GM18519 (cell line): ENCODE data around the gene SPECC1.
"Not testable (repeated sequence)": the region's sequence is repeated elsewhere in the genome, so short reads cannot be mapped to it uniquely, and the experiment has no call there.

ENCODE experiments used
- ATAC-seq: cut with Tn5 transposase; IDR thresholded peaks from one replicate; pipeline ENCODE4 v1.9.1; 2021; ENCODE audit warnings: mild to moderate bottlenecking, moderate library complexity; ENCODE audit not compliant: unreplicated experiment, low FRiP score

Gene SPECC1

GRCh38 chr17:20226814-20227482 lies 217.8 kb downstream of the SPECC1 start:
- ATAC-seq: no peak

GRCh38 chr17:20227720-20228370 lies 218.7 kb downstream of the SPECC1 start:
- not testable (repeated sequence) for ATAC-seq

- ATAC-seq: no peak
Measured at GRCh38 chr17:20228410-20228809, 219.3 kb downstream of the SPECC1 start.

GRCh38 chr17:20228860-20229259 lies 219.7 kb downstream of the SPECC1 start:
- no peak for ATAC-seq

GRCh38 chr17:20230924-20231323 lies 221.8 kb downstream of the SPECC1 start:
- no peak for ATAC-seq

GRCh38 chr17:20232611-20233010 lies 223.5 kb downstream of the SPECC1 start:
- no peak for ATAC-seq

- no peak for ATAC-seq
Measured at GRCh38 chr17:20234276-20234675, 225.1 kb downstream of the SPECC1 start.

- no peak for ATAC-seq
Measured at GRCh38 chr17:20235747-20236146, 226.6 kb downstream of the SPECC1 start.

GRCh38 chr17:20236578-20237227 lies 227.5 kb downstream of the SPECC1 start:
- ATAC-seq: no peak

GRCh38 chr17:20239776-20240175 lies 230.6 kb downstream of the SPECC1 start:
- ATAC-seq: not testable (repeated sequence)

GRCh38 chr17:20241855-20242254 lies 232.7 kb downstream of the SPECC1 start:
- no peak for ATAC-seq

- no peak for ATAC-seq
Measured at GRCh38 chr17:20242271-20242670, 233.1 kb downstream of the SPECC1 start.

GRCh38 chr17:20243524-20243923 lies 234.4 kb downstream of the SPECC1 start:
- no peak for ATAC-seq

GRCh38 chr17:20244671-20245070 lies 235.5 kb downstream of the SPECC1 start:
- ATAC-seq: no peak

- no peak for ATAC-seq
Measured at GRCh38 chr17:20246692-20247091, 237.5 kb downstream of the SPECC1 start.

GRCh38 chr17:20253323-20253722 lies 244.2 kb downstream of the SPECC1 start:
- no peak for ATAC-seq

GRCh38 chr17:20254541-20254940 lies 245.4 kb downstream of the SPECC1 start:
- ATAC-seq: no peak

GRCh38 chr17:20256144-20256543 lies 247.0 kb downstream of the SPECC1 start:
- no peak for ATAC-seq

GRCh38 chr17:20257008-20257407 lies 247.8 kb downstream of the SPECC1 start:
- ATAC-seq: no peak

- no peak for ATAC-seq
Measured at GRCh38 chr17:20257798-20258197, 248.6 kb downstream of the SPECC1 start.

GRCh38 chr17:20259668-20260067 lies 250.5 kb downstream of the SPECC1 start:
- no peak for ATAC-seq

GRCh38 chr17:20260268-20260667 lies 251.1 kb downstream of the SPECC1 start:
- no peak for ATAC-seq
